HG03139 (cell line): ENCODE data around the gene ANGPTL4.

Source experiments
- ATAC-seq: cut with Tn5 transposase; IDR thresholded peaks from one replicate; pipeline ENCODE4 v1.9.1; 2021; ENCODE audit not compliant: unreplicated experiment

Gene ANGPTL4

DNA sequence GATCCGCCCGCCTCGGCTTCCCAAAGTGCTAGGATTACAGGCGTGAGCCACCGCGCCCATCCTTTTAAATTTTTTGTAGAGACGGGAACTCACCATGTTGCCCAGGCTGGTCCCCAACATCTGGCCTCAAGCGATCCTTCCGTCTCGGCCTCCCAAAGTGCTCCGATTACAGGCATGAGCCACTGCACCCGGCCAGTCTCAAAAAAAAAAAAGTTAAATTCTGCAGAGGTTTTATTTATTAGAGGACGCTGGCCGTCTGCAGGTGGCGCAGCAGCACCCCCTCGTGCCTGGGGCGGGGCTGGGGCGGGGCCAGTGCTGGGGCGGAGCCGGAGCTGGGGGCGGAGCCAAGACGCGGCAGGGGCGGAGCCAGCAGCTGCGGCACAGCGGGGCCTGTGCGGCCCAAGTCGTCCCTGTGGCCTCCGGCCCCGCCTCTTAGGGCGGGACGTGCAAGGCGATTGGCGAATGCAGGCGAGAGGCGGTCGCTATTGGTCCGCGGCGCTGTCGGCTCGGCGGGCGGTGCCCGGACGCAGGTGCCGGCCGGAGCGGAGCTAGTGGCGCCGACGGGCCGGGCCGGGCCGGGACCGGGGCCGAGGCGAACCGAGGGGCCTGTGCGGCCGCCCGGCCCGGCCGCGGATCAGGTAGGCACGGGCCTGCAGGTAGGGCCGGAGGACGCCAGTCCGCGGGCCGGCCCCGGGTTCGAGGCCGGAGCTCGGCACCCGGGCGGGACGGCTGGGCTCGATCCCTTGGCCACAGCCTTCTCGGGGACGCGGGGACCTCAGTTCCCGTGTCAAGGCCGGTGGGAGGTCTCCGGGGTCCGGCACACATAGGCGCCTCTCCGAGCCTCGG lies 49.1 kb downstream of the ANGPTL4 start, which contains the start of gene MARCHF2:
Gene MARCHF2, plus strand, starts transcription at position 523 of the 846 bp plus-strand sequence. CDS start 8,536 bp downstream, outside the sequence.
- peak; percentile 98 for ATAC-seq

DNA sequence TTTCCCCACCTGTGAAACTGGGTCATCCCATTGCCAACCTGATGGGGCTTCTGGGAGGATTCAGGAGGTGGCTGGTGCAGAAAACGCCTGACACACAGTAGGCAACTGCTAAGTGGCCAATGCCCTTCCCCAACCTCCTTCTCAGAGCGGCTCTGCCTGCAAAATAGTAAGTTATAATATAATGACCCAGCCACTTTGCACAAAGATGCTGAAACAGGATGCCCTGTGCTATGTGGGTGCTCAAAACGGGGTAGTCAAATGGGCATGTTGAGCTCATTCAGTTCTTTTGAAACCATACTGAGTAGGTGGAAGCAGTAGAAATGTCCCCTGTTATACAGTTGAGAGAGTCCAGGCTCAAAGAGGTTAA lies 49.7 kb downstream of the ANGPTL4 start:
- no peak for ATAC-seq

DNA sequence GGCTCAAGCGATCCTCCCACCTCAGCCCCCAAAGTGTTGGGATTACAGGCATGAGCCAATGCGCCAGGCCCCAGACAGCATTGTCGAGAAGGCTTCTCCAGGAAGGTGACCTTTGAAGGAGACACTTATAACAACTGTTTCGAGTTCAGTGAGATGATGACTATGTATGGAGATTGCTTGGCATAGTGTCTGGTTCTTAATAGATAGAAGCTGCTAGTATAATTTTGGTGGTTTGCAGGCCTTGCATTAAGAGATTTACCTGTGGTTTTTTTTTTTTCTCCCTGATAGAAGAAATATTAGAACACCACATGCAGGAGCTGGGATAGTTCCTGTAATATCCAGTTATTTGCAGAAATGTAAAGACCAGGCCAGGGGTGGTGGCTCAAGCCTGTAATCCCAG lies 52.8 kb downstream of the ANGPTL4 start:
- no peak for ATAC-seq

DNA sequence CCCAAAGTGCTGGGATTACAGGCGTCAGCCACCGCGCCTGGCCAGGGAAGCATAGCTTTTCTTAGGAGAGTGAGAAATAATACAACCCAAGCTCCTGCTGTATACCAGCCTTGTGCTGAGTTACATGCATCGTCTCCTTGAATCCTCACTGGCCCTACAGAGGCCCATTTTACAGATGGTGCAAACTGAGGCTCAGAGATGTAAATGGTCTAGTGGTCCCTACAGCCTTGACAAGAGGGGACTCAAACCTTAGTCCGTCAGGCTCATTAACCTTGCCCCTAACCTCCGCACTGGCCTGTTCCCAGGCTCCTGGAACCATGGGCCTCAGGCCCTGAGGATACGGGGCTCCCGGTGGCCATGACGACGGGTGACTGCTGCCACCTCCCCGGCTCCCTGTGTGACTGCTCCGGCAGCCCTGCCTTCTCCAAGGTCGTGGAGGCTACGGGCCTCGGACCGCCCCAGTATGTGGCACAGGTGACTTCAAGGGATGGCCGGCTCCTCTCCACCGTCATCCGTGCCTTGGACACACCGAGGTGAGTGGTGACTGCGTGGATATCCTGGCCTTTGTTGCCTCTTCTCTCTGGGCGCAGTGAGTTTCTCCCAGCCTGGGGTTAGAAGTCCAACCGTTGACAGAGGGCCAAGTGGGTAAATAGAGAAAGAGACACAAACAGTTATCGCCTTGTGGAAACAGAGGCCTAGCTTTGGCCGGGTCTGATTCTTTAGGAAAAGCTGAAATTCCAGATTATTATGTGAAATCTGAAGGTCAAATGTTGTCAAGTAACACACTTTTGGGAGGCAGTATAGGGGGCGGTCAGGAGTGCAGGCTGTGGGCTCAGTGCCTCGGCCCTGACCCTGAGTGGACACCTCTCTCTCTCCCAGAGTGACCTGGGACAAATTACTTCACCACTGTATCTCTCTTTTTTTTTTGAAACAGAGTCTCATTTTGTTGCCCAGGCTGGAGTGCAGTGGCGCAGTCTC lies 57.8 kb downstream of the ANGPTL4 start:
- no peak for ATAC-seq

DNA sequence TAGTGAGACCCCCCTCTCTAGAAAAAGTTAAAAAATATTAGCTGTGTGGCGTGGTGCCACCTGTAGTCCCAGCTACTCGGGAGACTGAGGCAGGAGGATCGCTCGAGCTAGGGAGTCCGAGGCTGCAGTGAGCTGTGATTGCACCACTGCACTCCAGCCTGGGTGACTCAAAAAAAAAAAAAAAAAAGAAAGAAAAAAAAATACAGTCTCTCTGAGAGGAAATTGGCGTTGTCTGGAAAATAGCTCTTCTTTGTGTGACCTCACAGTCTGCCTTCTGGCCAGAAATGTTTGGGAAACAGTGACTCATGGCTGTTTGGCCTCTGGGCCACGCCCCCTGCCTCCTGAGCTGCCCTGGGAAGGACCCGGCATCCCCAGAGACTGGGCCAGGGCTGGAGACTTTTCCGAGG lies 59.9 kb downstream of the ANGPTL4 start:
- ATAC-seq = no peak
